ENCODE results near the gene RGL1.

RGL1 gene

DNA sequence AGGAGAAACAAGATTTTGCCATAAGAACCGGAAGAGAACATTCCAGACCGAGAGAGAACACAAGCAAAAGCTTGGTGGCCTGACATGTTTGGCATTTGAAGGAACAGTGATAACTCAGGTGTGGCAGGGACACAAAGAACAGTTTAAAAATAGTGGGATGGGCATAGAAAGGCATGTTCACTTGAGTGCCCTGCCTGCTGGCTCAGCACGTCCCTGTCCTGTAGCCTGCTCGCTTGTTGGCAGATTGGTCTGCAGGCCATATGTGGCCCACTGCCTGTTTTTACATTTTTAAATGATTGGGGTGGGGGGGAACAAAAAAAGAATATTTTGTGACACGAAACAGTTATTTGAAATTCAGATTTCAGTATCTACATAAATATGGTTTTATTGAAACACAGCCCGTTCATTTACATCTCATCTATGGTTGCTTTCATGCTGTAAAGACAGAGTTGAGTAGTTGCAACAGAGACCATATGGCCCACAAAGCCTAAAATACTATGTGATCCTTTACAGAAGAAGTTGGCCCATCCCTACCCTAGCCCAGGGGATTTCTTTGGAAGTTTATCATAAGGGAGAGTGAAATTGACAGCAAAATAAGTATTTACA is 100.7 kb downstream of the RGL1 start:
- no peak for FAIRE-seq
- DNase-seq (ENCODE audit: insufficient read length, low spot score): no peak
- TF ChIP-seq, protein P1, sequence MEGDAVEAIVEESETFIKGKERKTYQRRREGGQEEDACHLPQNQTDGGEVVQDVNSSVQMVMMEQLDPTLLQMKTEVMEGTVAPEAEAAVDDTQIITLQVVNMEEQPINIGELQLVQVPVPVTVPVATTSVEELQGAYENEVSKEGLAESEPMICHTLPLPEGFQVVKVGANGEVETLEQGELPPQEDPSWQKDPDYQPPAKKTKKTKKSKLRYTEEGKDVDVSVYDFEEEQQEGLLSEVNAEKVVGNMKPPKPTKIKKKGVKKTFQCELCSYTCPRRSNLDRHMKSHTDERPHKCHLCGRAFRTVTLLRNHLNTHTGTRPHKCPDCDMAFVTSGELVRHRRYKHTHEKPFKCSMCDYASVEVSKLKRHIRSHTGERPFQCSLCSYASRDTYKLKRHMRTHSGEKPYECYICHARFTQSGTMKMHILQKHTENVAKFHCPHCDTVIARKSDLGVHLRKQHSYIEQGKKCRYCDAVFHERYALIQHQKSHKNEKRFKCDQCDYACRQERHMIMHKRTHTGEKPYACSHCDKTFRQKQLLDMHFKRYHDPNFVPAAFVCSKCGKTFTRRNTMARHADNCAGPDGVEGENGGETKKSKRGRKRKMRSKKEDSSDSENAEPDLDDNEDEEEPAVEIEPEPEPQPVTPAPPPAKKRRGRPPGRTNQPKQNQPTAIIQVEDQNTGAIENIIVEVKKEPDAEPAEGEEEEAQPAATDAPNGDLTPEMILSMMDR (IDR thresholded peaks at IDR 0.05; ENCODE audit: insufficient read depth, missing control alignments): no peak

DNA sequence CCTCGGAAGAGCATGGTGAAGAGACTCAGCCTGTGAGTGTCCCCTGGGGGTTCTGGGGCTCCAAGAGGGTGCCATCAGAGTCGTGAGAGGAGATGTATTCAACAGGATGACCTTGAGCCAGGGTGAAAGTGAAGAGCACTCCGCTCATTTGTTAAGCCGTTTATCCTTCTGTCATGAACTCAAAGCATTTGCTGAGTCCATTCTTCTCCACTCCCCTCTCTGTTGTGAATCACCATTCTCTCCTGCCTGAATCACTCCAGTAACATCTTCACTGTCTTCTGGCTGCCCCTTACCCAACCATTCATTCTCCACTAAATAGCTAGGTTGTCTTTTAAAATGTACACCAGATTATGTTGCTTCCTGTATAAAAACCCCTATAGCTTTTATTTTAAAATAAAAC is 102.2 kb downstream of the RGL1 start:
- TF ChIP-seq, protein P1 (IDR thresholded peaks at IDR 0.05; ENCODE audit: insufficient read depth, missing control alignments): no peak
- no peak for DNase-seq (ENCODE audit: insufficient read length, low spot score)
- no peak for FAIRE-seq

DNA sequence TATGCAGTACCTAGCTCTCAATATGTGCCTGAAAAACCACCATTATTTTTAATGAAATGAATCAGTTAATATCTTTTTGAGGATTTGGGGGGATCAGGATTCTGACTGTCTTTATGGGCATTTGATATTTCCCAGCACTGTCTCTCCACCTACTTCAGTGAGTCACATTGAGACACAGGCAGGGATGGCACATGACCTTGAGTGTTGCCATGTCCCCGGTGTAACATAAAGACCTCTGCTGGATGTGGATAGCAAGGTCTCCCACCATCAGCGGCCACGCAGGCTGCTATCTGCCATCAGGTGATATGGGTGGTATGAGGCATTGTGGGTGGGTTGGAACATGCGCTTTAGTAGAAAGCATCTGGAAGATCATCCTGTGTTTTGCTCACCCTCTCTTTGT is 103.2 kb downstream of the RGL1 start:
- TF ChIP-seq, protein P1 (IDR thresholded peaks at IDR 0.05; ENCODE audit: insufficient read depth, missing control alignments): no peak
- DNase-seq (ENCODE audit: insufficient read length, low spot score) (no peak), FAIRE-seq (no peak)

DNA sequence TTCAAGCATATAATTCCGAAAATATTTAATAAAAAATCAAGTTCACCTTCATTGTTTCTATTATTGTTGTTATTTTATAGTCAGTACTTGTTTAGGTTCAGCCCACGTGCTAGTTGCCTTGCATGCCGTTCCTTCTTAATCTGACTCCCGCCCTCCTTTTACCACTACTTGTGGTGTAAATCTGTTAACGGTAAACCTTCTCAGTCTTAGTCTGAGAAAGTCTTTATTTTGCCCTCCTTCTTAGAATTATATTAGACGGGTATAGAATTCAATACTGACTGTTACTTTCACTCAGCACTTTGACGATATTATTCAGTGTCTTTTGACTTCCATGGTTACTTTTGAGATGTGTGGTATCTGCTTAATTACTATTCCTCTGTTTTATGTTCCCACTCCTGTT is 104.8 kb downstream of the RGL1 start:
- no peak for DNase-seq (ENCODE audit: insufficient read length, low spot score)
- no peak for FAIRE-seq
- TF ChIP-seq, protein P1 (IDR thresholded peaks at IDR 0.05; ENCODE audit: insufficient read depth, missing control alignments): no peak

DNA sequence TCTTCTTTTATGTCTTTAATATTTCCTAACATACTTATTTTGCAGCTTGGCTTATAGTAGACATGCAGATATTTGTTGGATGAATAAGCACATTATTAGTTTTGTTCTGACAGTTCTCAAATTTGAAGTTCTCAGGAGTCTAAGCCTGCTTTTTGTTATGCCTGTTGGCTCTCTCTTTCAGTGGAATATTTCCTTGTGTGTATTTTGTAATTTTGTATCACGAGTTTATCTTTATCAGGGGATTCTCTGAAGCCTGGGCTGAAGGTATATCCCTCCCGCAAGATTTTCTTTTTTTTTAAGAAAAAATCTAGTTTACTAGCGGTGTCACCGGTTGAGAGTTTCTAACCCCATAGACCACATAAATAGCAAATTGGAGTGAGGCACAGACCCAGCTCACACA is 105.9 kb downstream of the RGL1 start:
- no peak for DNase-seq (ENCODE audit: insufficient read length, low spot score)
- FAIRE-seq: no peak
- TF ChIP-seq, protein P1 (IDR thresholded peaks at IDR 0.05; ENCODE audit: insufficient read depth, missing control alignments): no peak

DNA sequence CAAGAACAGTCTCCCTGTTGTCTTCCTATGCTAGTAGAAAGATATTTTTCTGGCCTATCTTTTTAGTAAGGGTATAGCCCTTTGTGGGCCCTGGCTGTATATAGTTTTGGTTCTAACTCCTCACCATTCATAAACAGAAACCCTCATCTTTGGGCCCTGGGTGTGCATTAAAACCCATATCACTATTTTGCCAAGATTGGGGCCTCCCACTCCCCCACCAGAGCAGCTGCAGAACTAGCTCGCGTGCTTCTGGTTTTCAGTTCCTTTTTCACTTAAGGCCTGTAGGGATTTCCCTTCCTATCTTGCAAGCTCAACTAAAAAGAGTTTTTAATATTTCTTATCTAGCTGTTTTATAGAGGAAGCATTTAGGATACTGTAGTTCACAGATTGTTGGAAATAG is 106.4 kb downstream of the RGL1 start:
- TF ChIP-seq, protein P1 (IDR thresholded peaks at IDR 0.05; ENCODE audit: insufficient read depth, missing control alignments): no peak
- FAIRE-seq (no peak), DNase-seq (ENCODE audit: insufficient read length, low spot score) (no peak)

DNA sequence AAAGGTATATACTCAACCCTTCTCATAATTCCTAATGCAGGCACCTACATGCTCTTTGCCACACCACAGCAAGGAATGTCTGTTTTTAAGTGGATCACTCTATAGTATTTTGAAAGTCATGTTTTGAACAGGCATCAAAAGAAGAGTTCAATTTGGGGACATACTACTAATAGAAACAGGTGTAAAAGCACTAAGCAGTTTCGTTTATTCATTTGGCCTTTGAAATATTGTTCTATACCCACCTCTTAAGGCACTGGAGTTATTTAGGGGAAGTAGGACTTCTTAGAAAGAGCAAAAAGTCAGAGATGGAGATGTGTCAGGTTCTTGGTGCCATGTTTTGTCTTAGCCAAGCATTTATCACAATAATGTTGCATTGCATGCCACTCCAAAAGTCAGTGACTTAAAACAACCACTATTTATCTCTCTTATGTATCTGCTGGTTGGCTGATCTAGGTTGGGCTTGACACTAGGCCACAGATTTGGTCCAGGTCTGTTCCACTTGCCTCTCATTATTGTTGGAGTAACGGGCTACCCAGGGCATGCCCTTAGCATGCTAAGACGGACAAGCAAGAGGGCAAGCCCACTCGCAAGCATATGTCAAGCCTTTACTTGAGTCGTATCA is 107.5 kb downstream of the RGL1 start:
- no peak for DNase-seq (ENCODE audit: insufficient read length, low spot score)
- FAIRE-seq: no peak
- TF ChIP-seq, protein P1 (IDR thresholded peaks at IDR 0.05; ENCODE audit: insufficient read depth, missing control alignments): no peak
